ENCODE results near the gene PARP8.
"Not testable (repeated sequence)": the region's sequence is repeated elsewhere in the genome, so short reads cannot be mapped to it uniquely, and the experiment has no call there.

The PARP8 gene, protein sequence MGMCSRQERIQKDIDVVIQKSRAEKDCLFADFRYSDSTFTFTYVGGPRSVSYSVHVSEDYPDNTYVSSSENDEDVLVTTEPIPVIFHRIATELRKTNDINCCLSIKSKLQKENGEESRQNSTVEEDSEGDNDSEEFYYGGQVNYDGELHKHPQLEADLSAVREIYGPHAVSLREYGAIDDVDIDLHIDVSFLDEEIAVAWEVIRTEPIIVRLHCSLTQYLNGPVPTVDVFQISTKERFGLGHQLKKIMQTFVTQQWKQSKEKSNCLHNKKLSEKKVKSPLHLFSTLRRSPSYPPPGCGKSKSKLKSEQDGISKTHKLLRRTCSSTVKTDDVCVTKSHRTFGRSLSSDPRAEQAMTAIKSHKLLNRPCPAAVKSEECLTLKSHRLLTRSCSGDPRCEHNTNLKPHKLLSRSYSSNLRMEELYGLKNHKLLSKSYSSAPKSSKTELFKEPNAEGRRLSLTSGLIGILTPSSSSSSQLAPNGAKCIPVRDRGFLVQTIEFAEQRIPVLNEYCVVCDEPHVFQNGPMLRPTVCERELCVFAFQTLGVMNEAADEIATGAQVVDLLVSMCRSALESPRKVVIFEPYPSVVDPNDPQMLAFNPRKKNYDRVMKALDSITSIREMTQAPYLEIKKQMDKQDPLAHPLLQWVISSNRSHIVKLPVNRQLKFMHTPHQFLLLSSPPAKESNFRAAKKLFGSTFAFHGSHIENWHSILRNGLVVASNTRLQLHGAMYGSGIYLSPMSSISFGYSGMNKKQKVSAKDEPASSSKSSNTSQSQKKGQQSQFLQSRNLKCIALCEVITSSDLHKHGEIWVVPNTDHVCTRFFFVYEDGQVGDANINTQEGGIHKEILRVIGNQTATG

DNA sequence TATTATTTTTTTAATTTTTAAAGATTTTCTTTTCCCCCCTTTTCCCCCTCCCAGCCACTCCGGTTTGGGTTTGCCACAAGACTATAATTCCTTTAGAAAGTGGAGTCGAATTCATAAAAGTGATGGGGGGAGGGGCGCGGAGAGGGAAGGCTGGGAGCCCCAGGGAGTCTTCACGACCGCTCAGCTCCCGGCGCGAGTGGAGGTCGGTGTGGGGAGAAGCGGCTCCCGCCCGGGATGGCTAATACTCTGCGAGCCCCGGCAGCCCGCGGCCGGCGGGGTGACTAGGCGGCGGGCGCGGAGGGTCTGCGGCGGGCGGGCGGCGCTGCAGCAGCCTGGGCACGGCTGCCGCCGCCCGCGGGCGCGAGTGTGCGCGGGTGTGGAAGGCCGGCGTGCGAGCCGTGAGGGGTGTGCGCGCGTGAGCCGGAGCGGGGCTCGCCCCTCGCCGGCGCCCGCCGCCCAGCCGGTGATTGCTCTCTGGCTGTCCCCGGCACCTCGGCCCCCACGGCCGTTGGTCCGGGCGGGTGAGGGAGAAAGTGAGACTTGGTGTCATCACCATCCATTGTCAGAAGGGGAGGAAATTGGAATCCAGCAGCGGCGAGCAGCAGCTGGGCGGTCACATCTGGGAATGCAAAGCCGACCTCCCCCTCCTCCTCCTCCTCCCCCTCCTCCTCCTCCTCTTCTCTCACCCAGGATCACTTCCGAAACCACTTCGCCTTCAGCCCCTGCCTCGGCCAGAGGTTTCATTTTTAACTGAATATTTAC is at the start of gene PARP8:
PARP8 (plus strand) TSS at position 377 of the 762 bp plus-strand sequence. CDS start 459 bp downstream, outside the sequence.
- DNase-seq = peak; percentile 69

DNA sequence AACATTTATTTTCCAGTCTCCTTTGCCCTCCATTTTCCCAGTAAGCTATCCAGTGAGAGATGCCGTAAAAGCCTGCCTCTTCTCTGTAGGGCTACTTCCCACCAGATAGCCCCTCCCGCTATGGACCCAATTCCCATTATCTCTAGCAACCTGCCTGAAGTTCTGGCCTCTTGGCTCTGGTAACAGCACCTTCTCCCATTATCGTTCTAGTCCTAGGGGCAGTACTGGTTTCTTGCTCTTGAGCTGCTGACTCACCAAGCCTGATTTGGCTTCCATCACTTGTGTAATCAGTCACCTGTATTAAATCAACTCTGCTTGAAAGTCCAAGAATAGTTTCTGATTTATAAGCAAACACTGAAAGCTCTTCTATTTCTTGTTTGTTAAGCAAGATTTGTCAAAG is 42.8 kb upstream of the PARP8 start:
- DNase-seq = no peak

DNA sequence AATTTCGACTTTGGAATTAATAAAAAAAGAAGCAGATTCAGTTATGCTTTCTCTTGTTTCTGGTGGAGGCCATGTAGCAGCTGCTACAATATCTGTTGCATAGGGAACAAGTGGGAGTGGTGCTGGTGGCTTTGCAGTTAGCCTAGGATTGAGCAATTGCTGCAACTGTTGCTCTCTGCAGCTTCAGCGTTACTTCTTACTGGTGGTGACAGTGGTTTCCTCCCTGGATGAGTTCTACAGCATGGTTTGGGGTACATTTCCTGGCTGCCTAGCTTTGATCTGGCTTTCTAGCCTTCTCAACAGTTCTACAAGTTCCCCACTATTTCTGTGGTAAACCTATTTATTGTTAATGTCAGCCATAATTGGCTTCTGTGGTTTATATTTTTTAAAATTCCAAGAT is 31.6 kb upstream of the PARP8 start:
- peak; percentile 27 for DNase-seq

DNA sequence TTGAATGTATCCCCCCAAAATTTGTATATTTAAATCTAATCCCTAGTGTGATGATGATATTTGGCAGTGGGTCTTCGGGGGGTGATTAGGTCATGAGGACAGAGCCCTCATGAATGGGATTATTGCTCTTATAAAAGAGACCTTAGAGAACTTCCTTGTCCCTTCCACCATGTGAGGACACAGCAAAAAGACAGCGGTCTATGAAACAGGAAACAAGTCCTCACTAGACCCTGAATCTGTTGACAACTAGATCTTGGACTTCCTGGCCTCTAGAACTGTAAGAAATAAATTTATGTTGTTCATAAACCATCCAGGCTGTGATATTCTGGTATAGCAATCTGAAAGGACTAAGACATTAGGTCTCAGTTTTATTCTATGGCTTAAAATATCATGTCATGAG is 28.9 kb upstream of the PARP8 start:
- not testable (repeated sequence) for DNase-seq

DNA sequence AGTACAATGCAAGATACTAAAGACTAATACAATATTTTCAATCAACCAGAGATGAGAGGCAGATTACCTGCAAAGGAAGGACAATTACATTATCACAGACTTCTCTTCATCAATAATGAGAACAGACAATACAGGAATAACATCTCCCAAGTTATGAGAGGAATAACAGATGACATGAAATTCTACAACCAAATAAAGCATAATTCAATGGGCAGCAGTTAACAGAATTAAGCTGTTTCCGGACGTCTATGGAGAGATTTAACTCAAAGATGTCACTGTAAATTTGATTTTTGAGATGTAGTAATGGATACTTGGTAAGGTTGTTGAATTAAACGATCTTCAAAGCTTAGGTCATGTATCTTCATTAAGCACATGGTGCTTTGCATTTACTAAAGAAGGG is 19.8 kb upstream of the PARP8 start:
- no peak for DNase-seq

DNA sequence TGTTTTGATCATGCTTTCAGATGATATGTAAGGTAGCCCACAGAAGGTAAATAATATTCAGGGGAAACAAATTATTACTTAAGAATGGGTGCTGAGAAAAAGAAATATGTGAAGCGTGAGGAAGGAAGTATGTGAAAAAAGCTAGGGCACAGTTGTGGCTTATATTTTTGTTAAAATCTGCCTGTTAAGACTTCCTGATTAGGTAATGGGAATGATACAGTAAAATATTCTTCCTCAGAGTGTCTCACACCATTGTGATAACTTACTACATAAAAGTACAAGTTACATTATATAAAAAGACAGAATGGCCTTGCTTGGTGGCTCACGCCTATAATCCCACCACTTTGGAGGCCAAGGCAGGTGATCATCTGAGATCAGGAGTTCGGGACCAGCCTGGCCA is 18.7 kb upstream of the PARP8 start:
- DNase-seq = no peak

DNA sequence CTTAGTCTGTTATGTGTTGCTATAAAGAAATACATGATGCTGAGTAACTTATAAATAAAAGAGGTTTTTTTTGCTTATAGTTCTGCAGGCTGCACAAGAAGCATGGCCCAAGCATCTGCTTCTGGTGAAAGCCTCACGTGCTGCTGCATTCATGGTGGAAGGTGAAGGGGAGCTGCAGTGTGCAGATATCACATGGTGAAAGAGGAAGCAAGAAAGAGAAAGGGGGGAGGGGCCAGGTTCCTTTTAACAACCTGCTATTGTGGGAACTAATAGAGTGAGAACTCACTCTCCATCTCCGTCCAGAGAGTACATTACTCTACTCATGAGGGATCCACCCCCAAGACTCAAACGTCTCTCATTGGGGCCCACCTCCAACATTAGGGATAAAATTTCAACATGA is 12.5 kb upstream of the PARP8 start:
- DNase-seq = peak; percentile 31

DNA sequence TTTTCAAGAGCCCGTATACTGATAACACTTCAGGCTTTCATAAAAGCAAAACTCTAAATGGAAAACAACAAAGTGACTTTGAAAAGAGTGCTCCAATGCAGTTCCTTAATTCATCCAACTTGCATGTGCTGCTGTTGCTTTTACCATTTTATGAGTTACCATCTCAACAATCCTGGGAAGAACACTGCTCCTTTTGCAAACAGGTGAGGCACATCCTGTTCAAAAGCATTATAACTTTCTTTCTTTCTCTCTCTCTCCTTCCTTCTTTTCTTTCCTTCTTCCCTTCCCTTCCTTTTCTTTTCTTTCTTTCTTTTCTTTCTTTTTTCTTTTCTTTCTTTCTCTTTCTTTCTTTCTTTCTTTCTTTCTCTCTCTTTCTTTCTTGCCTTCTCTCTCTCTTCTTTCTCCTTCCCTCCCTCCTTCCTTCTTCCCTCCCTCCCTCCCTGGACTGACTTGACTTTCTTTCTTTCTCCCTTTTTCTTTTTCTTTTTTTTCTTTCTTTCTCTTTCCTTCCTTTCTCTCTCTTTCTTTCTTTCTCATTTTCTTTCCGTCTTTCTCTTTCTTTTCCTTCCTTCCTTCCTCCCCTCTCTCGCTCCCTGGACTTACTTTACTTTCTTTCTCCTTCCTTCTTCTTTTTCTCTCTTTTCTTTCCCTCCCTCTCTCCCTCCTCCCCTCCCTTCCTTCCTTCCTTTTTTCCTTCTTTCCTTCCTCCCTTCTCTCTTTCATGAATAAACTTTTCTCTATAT is 11.2 kb upstream of the PARP8 start:
- DNase-seq = no peak

DNA sequence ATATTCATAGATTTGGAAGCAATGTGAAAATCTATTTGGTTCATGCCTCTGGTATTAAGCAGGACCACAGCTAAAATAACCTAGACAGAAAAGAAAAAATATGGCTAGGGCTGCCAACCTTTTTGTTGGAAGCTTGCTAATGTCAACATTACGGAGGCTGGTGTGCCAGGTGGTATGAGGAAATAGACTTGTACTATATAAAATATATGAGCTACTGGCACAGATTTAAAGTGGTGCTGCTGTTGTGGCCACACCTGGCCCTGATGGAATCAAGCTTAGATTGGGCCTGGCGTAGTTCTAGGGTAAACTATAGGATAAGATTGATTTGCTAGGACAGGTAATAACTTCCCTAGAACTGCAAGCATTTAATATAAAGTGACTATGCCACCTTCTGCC is 10.6 kb upstream of the PARP8 start:
- DNase-seq = peak; percentile 21

DNA sequence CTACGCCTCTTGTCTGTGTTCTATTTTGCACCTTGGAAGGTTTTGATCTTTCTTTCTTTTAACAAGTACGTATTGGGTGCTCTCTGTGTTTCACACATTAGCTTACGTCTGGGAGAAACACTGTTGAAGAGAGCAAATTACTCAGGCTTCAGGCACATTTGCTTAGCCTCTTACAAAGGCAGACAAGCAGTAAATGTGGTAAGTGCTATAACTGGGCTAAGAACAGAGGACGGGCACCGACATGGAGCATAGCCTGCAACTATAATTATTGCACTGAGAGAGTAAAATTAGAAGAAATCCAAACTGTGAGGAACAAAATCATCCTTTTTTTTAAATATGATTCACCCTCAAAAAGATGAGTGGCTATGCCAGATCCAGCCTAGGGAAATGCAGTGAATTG is 9.4 kb upstream of the PARP8 start:
- no peak for DNase-seq

DNA sequence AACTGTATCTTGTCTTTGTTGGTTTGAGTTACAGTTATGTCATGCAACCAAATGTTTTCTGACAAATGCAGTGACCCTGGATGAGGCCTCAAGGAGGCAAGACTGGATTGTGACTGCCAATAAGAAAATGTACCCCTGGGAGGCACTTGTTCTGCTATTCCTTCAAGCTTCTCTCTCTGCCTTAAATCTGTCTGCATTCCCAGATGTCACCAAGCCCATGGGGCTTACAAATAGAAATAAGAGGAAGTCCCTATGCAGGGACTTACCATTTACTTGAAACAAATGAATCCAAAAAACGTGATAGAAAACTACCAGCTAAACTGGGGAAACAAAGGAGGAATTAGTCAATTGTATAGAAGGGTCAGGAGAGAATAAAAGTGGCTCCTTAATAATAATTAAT is 8.2 kb upstream of the PARP8 start:
- DNase-seq = no peak

DNA sequence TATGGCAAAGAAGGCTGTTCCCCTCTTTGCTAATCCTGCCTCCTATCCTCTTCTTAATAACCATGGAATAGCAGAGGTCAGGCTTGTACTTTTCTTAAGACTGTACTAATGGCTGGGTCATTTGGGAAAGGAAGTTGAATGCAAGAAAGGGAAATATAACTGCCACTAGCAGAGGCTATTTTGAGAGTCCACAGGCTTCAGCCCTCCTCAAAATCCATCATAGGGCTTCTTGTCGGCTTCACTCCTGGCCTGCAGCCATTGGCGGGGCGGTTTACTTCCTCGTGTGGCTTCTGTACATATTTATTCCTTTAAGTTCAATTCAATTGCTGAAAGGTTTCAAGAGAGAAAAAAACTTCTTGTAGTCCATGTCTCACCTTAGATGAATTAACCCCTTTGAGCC is 2.8 kb upstream of the PARP8 start:
- DNase-seq = peak; percentile 51

DNA sequence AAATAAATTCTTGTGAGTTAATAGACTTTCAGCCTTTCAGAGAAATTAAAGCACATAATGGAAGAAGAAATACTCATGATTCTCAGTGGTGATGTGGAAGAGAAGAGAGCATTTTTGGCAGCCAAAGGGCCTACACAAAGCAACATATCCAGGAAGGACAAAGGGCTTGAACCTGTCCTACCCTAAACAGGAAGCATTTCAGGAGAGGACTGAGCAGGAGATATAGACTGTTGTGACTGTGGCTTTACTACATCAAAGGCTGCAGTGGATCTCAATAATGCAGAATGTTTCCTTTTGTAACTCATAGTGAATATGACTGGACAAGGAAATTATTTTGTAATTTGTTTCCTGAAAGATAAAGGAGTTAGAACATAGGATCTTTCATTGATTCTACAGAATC is 1.3 kb upstream of the PARP8 start:
- DNase-seq = no peak

DNA sequence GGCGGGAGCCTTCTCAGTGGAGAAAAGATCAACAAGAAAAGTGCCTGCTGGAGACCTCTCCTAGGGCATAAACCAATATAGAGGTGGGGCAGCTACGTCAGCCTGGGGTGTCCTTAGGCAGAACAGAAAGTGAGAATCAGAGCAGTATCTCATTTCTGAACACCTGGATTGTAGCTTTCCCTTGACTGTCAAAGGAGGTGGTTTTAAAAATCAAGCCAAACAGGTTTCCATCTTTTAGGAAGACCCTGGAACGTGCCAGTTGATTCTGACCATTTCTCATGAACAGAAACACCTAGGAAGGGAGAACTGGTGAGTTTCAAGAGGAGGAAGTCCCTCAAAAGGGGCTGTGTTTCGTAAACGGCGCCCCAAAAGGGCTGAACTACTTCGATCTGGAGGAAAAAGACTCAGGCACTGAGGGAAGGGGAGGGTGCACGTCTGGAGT is 655 bp upstream of the PARP8 start:
- peak; percentile 22 for DNase-seq

DNA sequence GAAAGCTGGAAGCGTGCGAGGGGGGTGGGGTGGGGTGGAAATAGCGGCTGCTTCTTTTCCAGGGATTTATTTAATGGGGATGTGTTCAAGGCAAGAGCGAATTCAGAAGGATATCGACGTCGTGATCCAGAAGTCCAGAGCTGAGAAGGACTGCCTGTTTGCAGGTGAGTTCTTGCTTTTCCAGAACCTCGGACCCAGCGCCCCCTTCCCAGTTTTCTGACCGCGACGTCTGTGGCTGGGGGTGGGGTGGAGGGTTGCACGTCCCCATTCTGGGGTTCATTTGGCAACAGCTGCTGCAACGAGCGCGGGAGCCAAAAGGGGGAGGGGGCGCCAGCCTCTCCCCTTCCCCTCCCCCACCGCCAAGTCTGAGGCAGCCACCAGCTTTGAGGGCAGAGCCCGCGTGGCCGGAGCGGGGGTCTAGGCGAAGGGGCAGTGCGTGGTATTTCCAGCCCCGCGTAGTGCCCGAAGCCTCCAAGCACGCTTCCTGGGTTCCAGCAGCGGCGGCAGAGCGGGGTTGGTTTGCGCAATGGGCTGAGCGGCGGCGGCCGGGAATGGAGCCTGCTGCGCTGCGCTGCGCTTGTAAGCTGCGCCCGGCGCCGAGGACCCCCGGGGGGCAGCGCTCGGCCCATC is 701 bp downstream of the PARP8 start:
- DNase-seq = peak; percentile 69

DNA sequence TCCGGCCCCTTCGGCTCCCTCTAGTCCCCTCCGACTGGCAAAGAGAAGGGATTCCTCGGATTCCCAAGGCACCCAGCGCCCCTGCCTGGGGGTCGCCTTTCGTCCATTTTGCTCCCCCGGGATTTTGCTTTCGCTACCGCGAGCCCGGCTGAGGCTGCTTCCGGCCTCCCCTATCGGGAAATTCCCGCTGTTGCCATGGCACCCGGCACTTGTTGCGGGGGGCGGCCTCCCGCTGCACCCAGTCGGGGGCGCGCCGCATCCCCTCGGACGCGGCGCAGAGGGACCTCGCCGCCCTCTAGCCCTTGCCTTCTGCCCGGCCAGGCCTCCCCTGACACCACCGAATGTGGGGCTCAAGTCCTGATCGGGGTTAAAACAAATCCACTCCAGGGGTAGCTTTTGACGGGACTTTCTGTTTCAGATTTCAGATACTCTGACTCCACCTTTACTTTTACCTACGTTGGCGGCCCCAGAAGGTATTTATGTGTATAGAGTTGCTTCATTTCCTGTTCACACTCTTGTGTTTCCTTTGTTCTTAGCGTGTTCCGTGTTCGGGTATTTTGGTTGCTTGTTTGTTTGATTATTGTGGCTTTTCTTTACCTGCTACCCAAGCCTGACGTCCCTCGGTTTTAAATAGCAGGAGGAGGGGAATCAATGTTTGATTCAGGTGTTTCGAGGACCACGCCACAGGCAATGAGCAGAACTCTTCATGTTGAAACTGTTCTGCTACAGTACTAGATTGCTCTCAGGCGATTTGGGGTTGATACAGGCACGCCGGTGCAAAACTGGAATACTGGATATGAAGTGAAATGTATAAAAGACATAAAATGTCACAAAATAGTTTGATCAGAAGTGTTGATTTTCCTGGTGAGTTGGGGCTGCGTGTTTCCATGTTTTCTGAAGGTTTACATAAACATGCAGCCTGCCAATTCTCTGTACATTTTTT is 1.5 kb downstream of the PARP8 start:
- DNase-seq = peak; percentile 79

DNA sequence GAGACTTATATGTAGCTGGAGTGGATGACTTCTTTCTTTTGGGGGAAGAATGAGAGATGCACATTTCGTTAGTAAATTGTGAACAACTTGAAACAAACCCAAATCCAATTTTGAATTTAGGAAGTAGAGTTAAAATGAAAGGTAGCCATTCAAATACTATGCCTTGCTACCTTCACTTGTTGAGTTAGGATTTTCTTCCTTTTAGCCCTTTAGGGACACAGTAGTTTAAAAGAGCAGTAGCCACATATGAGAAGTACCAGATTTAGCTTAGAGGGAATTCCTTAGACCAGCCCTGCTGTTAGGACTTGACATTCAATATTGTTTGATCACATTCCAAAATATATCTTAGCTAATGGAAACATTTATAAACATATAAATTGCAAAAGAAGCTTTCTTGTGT is 2.2 kb downstream of the PARP8 start:
- not testable (repeated sequence) for DNase-seq

DNA sequence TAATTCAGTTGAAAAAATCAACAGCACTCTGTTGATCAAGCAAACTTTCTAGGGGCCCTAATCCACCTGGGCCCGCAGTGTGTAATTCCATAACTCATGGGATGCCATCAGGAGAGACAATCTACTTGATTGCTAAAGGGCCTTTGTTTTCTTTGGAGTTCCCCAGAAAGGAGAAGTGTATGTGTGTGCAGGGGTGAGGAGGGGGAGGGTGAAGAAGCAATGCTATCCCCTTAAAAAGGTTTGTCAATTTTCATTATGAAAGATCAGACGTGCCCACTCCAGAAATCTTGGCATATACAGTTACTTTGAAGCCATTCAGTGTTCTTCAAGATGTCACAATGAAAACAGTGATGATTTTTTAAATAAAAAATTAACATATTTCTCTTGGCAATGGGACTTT is 6.2 kb downstream of the PARP8 start:
- no peak for DNase-seq

DNA sequence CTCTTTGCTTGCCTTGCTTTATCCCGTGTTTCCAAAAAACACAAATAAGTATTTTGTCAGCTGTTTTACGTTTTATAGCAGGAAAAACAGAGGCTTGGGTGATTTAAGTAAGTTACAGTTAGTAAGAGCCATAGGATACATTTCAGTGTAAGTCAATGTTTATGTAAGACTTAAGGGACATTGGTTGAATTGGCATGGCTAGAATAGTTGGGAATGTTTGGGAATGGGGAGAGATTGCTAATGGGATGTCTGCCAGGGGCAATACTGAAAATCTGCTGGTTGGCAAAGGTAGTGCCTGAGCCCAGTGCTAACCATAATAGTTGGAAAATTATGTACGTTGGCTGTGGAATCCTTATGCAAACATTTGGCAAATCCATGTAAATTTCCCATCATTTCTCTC is 7.0 kb downstream of the PARP8 start:
- DNase-seq = not testable (repeated sequence)

DNA sequence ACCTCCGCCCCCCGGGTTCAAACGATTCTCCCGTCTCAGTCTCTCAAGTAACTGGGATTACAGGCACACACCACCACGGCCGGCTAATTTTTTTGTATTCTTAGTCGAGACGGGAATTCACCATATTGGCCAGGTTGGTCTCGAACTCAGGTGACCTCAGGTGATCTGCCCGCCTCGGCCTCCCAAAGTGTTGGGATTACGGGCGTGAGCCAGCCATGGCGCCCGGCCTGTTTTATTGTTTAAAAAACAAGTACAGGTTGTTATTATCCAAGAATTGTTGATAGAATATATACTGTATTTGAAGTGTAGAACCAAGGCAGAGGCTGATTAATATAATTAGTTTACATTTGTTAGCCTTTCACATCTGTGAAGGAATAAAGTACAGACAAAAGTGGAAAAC is 8.9 kb downstream of the PARP8 start:
- no peak for DNase-seq

DNA sequence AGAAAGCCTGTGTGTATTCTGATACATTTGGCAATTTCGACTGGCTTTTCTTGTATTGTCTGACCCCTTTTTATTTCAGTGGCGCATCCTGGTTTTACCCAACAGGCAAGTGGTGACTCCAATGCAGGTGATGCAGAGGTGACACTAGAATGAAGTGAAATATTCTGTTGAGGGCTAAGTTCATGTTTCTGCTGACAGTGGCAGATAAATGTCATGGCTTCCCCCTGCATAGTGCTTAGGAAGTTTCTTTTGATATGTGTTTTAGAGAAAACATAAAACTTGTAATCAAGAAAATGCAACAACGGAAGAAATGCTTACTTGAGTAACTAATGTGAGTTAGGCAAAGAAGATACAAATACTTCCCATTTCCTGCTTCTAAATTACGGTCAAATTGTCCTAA is 13.1 kb downstream of the PARP8 start:
- DNase-seq = not testable (repeated sequence)
